GM12865 (cell line): ENCODE results near the gene BST1.

Source experiments
- DNase-seq: peaks from one replicate; pipeline ENCODE4 v3.0.0; 2010; ENCODE audit warnings: low read depth
- H3K4me3 ChIP-seq: 2 replicates; pipeline ENCODE4 v1.5.1; 2011; ENCODE audit warnings: mild to moderate bottlenecking, low read depth, low read length, control low read depth
- CTCF ChIP-seq: IDR thresholded peaks from 2 replicates; pipeline ENCODE4 v1.5.1; 2011; ENCODE audit warnings: low read length, control low read depth, low read depth, inconsistent platforms; ENCODE audit not compliant: insufficient read depth; ENCODE audit errors: missing control alignments

BST1 gene

GRCh38 chr4:15668566-15669435 lies 34.1 kb upstream of the BST1 start:
- TF ChIP-seq CTCF = no peak
- DNase-seq = no peak
- no peak overlapping the region for H3K4me3 ChIP-seq

GRCh38 chr4:15670576-15670975 lies 32.3 kb upstream of the BST1 start:
- H3K4me3 ChIP-seq = no peak overlapping the region
- DNase-seq = no peak
- TF ChIP-seq CTCF = no peak

GRCh38 chr4:15672101-15672500 lies 30.8 kb upstream of the BST1 start:
- H3K4me3 ChIP-seq = no peak overlapping the region
- no peak for DNase-seq
- no peak for TF ChIP-seq CTCF

GRCh38 chr4:15673337-15673736 lies 29.5 kb upstream of the BST1 start:
- no peak for TF ChIP-seq CTCF
- H3K4me3 ChIP-seq = no peak overlapping the region
- no peak for DNase-seq

- no peak for DNase-seq
- TF ChIP-seq CTCF = no peak
- H3K4me3 ChIP-seq = no peak overlapping the region
Observed at GRCh38 chr4:15674046-15674445, 28.8 kb upstream of the BST1 start.

GRCh38 chr4:15674926-15675325 lies 27.9 kb upstream of the BST1 start:
- TF ChIP-seq CTCF = no peak
- DNase-seq = no peak
- no peak overlapping the region for H3K4me3 ChIP-seq

GRCh38 chr4:15675356-15675755 lies 27.5 kb upstream of the BST1 start:
- TF ChIP-seq CTCF = no peak
- H3K4me3 ChIP-seq = no peak overlapping the region
- peak; percentile 9 for DNase-seq
